ENCODE measurements around the gene GPR137. TPM values are rescaled to one million over a fixed set of nuclear protein-coding genes. Genes with fewer than 3 reads are reported as not detected.

GPR137 gene
- total and polyA plus RNA-seq, 9 of the 15 experiments (the other 6 are each of a cell fraction or from before 2014, with no cell fraction given): 0.32 to 26.7 (median 10.7) TPM

- CTCF ChIA-PET (ENCODE audit: low intra/inter-chr PET ratio): interaction anchor here (0.9 to 2.2 kb wide), 2 partner anchors 49 to 94 kb away, joined by 3 to 9 read pairs; partner anchors contain the start of gene FERMT3
- H3K4me3 ChIP-seq: peak within 1 kb of the TSS; percentile 34
- FAIRE-seq (no peak), DNase-seq (ENCODE audit: extremely low read depth in 1 of 4, low spot score in 3 of 4) (no peak), ATAC-seq (no peak)
- no peaks in the 10 kb centered on the region; the same call in 1 of the 2 replicates for H4K20me1 ChIP-seq (replicated peaks; ENCODE audit: control insufficient read depth, insufficient read depth, low read length)
- WGBS (ENCODE audit: insufficient coverage, low coverage, missing lambda C conversion rate): 41% methylated on average over 44 of the region's 54 CpGs
- H3K79me2 ChIP-seq (ENCODE audit: control insufficient read depth, insufficient read depth, low read length): 0 out of 3 replicates have a peak, but pooled peaks cover 4% of the 10 kb centered on the region
- no peaks in the 10 kb centered on the region for H3K9me1 ChIP-seq (ENCODE audit: control insufficient read depth, insufficient read depth, low read length)
- TF ChIP-seq ETS1 (conservative IDR thresholded peaks at IDR 0.05; ENCODE audit: control insufficient read depth, low read depth, low read length): peak; percentile 14; the same call in 1 of the 2 replicates
- no peak for TF ChIP-seq NCOA1 (IDR thresholded peaks at IDR 0.05; ENCODE audit: low read depth)
- TF ChIP-seq NR3C1 (CRISPR knock-in tag; IDR thresholded peaks at IDR 0.05): 0 out of 2 replicates have a peak, but pooled peaks have one; percentile 33
- 0 out of 2 replicates have a peak, but pooled peaks have one; percentile 57 for TF ChIP-seq SAFB (IDR thresholded peaks at IDR 0.05; ENCODE audit: borderline replicate concordance, low read depth, low read length)
- POLR2A ChIA-PET: interaction anchor here (0.6 to 5.8 kb wide), 7 partner anchors 18 to 448 kb away, joined by 3 to 68 read pairs (median 5); partner anchors contain the start of genes FERMT3, PRDX5 and STIP1
- H3K27ac ChIP-seq (ENCODE audit: extremely low read depth, low read depth, low read length): no peak within 1 kb of the TSS; the same call in 2 of the 3 replicates
- peak within 1 kb of the TSS; percentile 88 for H3K4me2 ChIP-seq (ENCODE audit: insufficient read depth, low read length)
- peak within 1 kb of the TSS; percentile 93 for H2AFZ ChIP-seq (ENCODE audit: low read depth, low read length)
- in situ Hi-C loops (cut with MboI): no loop called here
- H3K9ac ChIP-seq (ENCODE audit: insufficient read depth in 1 of 2, low read depth in 2 of 2, low read length in 2 of 2): peak within 1 kb of the TSS; percentile 55 to 94
- intact Hi-C loops (cut with micrococcal nuclease): loop anchor here (5.0 to 10.0 kb wide), 3 partner anchors 55 to 465 kb away; partner anchors contain the start of genes FKBP2, MARK2, PPP1R14B and STIP1
- no TSS peak for BruUV-seq (replicated peaks)
- no peaks in the 10 kb centered on the region for H3K36me3 ChIP-seq (ENCODE audit: control insufficient read depth, insufficient read depth, low read length)
- H3K27me3 ChIP-seq (ENCODE audit: control insufficient read depth in 2 of 2, insufficient read depth in 2 of 2, low read length in 2 of 2): peaks cover 31 to 32% of the 10 kb centered on the region in 2 experiments
- no peaks in the 10 kb centered on the region for H3K9me3 ChIP-seq (replicated peaks; ENCODE audit: control insufficient read depth, insufficient read depth, low read depth, low read length)
- H3K4me1 ChIP-seq (replicated peaks in 1 of 2; ENCODE audit: control insufficient read depth in 2 of 2, insufficient read depth in 2 of 2, low read length in 2 of 2): peaks cover 16 to 54% of the 10 kb centered on the region in 2 experiments
Observed at GRCh38 chr11:64299847-64300648, 14.4 kb downstream of the GPR137 start, which contains the start of gene CATSPERZ. CATSPERZ (plus strand) TSS chr11:64300358; CDS start chr11:64300411, 53 bp downstream.
